ENCODE measurements around the gene GPR156.

GPR156 gene

GRCh38 chr3:120182613-120183511 is 102.2 kb downstream of the GPR156 start:
- no peak overlapping the region for H3K4me3 ChIP-seq (ENCODE audit: low read depth, low read length)
- TF ChIP-seq CTCF (IDR thresholded peaks at IDR 0.05; ENCODE audit: borderline replicate concordance, insufficient read depth, low read depth, low read length), result 0 out of 2 replicates have a peak, but pooled peaks have one; percentile 19

GRCh38 chr3:120181632-120182031 is 103.4 kb downstream of the GPR156 start:
- TF ChIP-seq CTCF (IDR thresholded peaks at IDR 0.05; ENCODE audit: borderline replicate concordance, insufficient read depth, low read depth, low read length), result no peak
- no peak overlapping the region for H3K4me3 ChIP-seq (ENCODE audit: low read depth, low read length)

- no peak overlapping the region for H3K4me3 ChIP-seq (ENCODE audit: low read depth, low read length)
- TF ChIP-seq CTCF (IDR thresholded peaks at IDR 0.05; ENCODE audit: borderline replicate concordance, insufficient read depth, low read depth, low read length), result no peak
These were observed 104.2 kb downstream of the GPR156 start for GRCh38 chr3:120180731-120181412.

- H3K4me3 ChIP-seq (ENCODE audit: low read depth, low read length), result no peak overlapping the region
- no peak for TF ChIP-seq CTCF (IDR thresholded peaks at IDR 0.05; ENCODE audit: borderline replicate concordance, insufficient read depth, low read depth, low read length)
These were observed 107.2 kb downstream of the GPR156 start for GRCh38 chr3:120177707-120178306.

GRCh38 chr3:120177151-120177550 is 107.9 kb downstream of the GPR156 start:
- no peak for TF ChIP-seq CTCF (IDR thresholded peaks at IDR 0.05; ENCODE audit: borderline replicate concordance, insufficient read depth, low read depth, low read length)
- H3K4me3 ChIP-seq (ENCODE audit: low read depth, low read length), result no peak overlapping the region

GRCh38 chr3:120174811-120175539 is 110.0 kb downstream of the GPR156 start:
- no peak overlapping the region for H3K4me3 ChIP-seq (ENCODE audit: low read depth, low read length)

More at GRCh38 chr3:120174811-120175539, 110.0 kb downstream of the GPR156 start:
- no peak for TF ChIP-seq CTCF (IDR thresholded peaks at IDR 0.05; ENCODE audit: borderline replicate concordance, insufficient read depth, low read depth, low read length)
